Activated CD4-positive, alpha-beta T cell treated with anti-CD3 and anti-CD28 coated beads, Interleukin-2, amount 10 ng/mL, durations not matched to agents 24 days and 14 days (primary cell): ENCODE measurements around the gene SLC22A13. TPM values are rescaled to one million over a fixed set of nuclear protein-coding genes. Genes with fewer than 3 reads are reported as not detected.
"Not testable (repeated sequence)": the region's sequence is repeated elsewhere in the genome, so short reads cannot be mapped to it uniquely, and the experiment has no call there.

Experiments used
- DNase-seq: peaks from one replicate; pipeline ENCODE4 v3.0.0; 2022
- H3K27ac Mint-ChIP-seq: one replicate; pipeline ENCODE4 v1.8.0; 2022; ENCODE audit warnings: mild to moderate bottlenecking, mixed read lengths
- H3K27me3 Mint-ChIP-seq: one replicate; pipeline ENCODE4 v1.8.0; 2022; ENCODE audit warnings: mixed read lengths
- H3K36me3 Mint-ChIP-seq: one replicate; pipeline ENCODE4 v1.8.0; 2022; ENCODE audit warnings: low read depth, mild to moderate bottlenecking, mixed read lengths
- H3K4me1 Mint-ChIP-seq: one replicate; pipeline ENCODE4 v1.8.0; 2021; ENCODE audit warnings: mixed read lengths
- H3K4me3 Mint-ChIP-seq: one replicate; pipeline ENCODE4 v1.8.0; 2022; ENCODE audit warnings: mild to moderate bottlenecking, moderate library complexity, mixed read lengths
- H3K9me3 Mint-ChIP-seq: one replicate; pipeline ENCODE4 v1.8.0; 2021; ENCODE audit warnings: mixed read lengths
- intact Hi-C: fragments of 100-400 bp; cut with micrococcal nuclease; formaldehyde crosslinking; loops from one replicate; pipeline ENCODE4 v1.15.1; 2023
- total RNA-seq: library from RNA; stranded (reverse); gene quantifications from 2 replicates; pipeline ENCODE4 v1.2.3, GENCODE V29; 2022

Gene SLC22A13
- total RNA-seq, 1 donor from 2014 or later = 0.54 TPM

- peaks cover 10% of the 10 kb centered on the region for H3K4me1 Mint-ChIP-seq
Observed at GRCh38 chr3:38271553-38271952, 5.9 kb downstream of the SLC22A13 start.

DNA sequence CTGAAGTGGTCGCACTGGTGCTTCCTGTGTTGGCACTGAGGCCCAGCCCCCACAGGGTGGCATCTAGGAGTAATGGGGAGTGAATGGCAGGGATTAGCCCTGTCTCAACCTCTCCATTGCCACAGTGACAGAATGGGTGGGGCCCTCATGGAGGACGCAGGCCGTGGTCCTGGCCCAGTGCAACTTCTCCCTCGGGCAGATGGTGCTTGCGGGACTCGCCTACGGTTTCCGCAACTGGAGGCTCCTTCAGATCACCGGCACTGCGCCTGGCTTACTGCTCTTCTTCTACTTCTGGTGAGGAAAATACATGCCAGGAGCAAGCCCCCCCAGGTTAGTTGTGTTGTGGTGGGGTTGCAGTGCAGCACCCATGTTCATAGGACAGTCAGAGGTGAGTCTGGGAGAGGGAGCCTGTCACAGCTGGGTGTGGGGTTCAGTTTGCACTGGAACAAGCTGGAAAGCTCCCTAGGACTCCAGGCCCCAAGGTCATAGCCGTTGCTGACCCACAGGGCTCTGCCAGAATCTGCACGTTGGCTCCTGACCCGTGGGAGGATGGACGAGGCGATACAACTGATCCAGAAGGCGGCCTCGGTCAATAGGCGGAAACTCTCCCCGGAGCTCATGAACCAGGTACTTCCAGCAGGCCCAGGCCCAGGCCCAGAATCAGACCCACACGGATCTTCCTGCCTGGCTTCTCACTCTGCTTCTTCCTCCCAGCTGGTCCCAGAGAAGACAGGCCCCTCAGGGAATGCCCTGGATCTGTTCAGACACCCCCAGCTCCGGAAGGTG, 9.4 kb downstream of the SLC22A13 start:
- Mint-ChIP-seq H3K36me3 (no peaks in the 10 kb centered on the region), H3K27ac (no peak overlapping the region), H3K9me3 (peaks cover 4% of the 10 kb centered on the region), H3K27me3 (no peaks in the 10 kb centered on the region), H3K4me1 (no peaks in the 10 kb centered on the region), H3K4me3 (no peak overlapping the region)
- DNase-seq = no peak
- intact Hi-C loops = no loop called here

More at GRCh38 chr3:38271553-38271952, 5.9 kb downstream of the SLC22A13 start:
- no peak for DNase-seq
- H3K9me3 Mint-ChIP-seq = peaks cover 4% of the 10 kb centered on the region
- intact Hi-C loops = no loop called here
- H3K27ac Mint-ChIP-seq = no peak overlapping the region
- peaks cover 2% of the 10 kb centered on the region for H3K36me3 Mint-ChIP-seq
- no peak overlapping the region for H3K4me3 Mint-ChIP-seq
- no peaks in the 10 kb centered on the region for H3K27me3 Mint-ChIP-seq

GRCh38 chr3:38275658-38276057, 10.0 kb downstream of the SLC22A13 start:
- Mint-ChIP-seq H3K4me1 (no peaks in the 10 kb centered on the region), H3K36me3 (no peaks in the 10 kb centered on the region), H3K27ac (no peak overlapping the region), H3K4me3 (no peak overlapping the region), H3K27me3 (no peaks in the 10 kb centered on the region), H3K9me3 (peaks cover 4% of the 10 kb centered on the region)
- intact Hi-C loops = no loop called here
- DNase-seq = no peak

GRCh38 chr3:38276081-38276916, 10.7 kb downstream of the SLC22A13 start:
- Mint-ChIP-seq H3K4me1 (no peaks in the 10 kb centered on the region), H3K4me3 (no peak overlapping the region), H3K36me3 (no peaks in the 10 kb centered on the region), H3K27me3 (no peaks in the 10 kb centered on the region), H3K9me3 (peaks cover 4% of the 10 kb centered on the region), H3K27ac (no peak overlapping the region)
- intact Hi-C loops = no loop called here
- DNase-seq = no peak

- no peak overlapping the region for H3K27ac Mint-ChIP-seq
- no peaks in the 10 kb centered on the region for H3K4me1 Mint-ChIP-seq
- peaks cover 4% of the 10 kb centered on the region for H3K9me3 Mint-ChIP-seq
- DNase-seq = no peak
- no peaks in the 10 kb centered on the region for H3K27me3 Mint-ChIP-seq
- H3K4me3 Mint-ChIP-seq = no peak overlapping the region
- intact Hi-C loops = no loop called here
- no peaks in the 10 kb centered on the region for H3K36me3 Mint-ChIP-seq
Observed at GRCh38 chr3:38276917-38277630, 11.5 kb downstream of the SLC22A13 start.

DNA sequence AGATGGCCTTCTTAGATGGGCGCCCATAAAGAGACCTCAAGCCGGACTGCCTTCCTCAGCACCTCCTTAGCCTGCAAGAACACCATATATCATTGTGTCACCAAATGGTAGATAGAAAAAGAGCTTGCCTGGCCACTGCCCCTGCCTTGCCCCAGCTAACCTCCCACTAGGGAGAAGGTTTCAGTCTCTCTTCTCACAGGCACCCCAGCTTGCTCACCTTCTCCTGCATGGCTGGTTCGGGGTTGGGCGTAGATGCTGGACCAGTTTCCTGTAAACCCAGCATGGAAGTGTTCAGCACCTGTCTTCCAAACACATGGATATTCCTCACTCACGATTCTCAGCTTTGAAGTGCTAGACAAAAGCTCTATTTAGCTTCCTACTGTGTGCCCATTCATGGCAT, 13.2 kb downstream of the SLC22A13 start:
- no peaks in the 10 kb centered on the region for H3K4me1 Mint-ChIP-seq
- no peaks in the 10 kb centered on the region for H3K27me3 Mint-ChIP-seq
- no peak overlapping the region for H3K27ac Mint-ChIP-seq
- H3K9me3 Mint-ChIP-seq = no peaks in the 10 kb centered on the region
- intact Hi-C loops = no loop called here
- H3K4me3 Mint-ChIP-seq = no peak overlapping the region
- H3K36me3 Mint-ChIP-seq = no peaks in the 10 kb centered on the region
- no peak for DNase-seq

DNA sequence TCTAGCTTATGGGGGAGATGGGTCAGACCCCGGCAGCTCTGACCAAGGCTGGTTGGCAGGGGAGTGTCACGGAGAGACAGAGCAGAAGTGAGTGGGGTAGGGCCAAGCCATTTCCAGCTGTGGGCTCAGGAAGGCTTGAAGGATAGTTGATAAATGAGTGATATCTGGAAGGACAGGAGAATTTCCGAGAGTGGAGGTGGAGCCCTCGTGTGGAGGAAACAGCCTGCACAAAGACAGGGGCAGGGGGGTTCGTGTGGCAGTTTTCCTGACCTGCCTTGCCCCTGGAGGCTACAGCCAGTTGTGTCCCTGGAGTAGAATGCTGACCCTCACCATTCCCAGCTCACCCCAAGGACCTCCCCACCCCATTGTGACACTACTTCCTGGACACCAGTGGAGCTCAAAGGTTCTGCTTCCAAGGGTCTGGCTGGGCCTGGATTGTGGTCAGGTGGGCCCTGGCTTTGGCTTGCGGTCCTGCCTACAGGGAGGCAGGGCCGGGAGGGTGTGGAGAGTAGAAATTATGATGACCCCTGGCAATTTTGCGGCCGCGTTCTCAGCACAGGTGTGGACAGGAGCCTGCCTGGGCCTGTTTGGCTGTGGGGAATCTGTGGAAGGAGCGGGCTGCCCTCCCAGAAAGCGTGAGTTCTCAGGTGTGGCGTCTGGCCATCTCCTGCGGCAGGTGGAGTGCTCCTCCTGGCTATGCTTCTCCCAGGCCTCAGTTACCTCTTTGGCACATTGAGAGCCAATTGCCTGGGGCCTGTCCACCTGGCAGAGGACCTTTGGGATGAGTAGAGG, 16.5 kb downstream of the SLC22A13 start, which contains the start of gene SLC22A14:
Gene SLC22A14, plus strand, starts transcription at position 400 of the 792 bp plus-strand sequence. CDS start 23,733 bp downstream, outside the sequence.
- H3K36me3 Mint-ChIP-seq = no peaks in the 10 kb centered on the region
- no peaks in the 10 kb centered on the region for H3K9me3 Mint-ChIP-seq
- no peak within 1 kb of the TSS for H3K4me3 Mint-ChIP-seq
- intact Hi-C loops = no loop called here
- no peak within 1 kb of the TSS for H3K27ac Mint-ChIP-seq
- no peaks in the 10 kb centered on the region for H3K4me1 Mint-ChIP-seq
- no peaks in the 10 kb centered on the region for H3K27me3 Mint-ChIP-seq
- DNase-seq = no peak

DNA sequence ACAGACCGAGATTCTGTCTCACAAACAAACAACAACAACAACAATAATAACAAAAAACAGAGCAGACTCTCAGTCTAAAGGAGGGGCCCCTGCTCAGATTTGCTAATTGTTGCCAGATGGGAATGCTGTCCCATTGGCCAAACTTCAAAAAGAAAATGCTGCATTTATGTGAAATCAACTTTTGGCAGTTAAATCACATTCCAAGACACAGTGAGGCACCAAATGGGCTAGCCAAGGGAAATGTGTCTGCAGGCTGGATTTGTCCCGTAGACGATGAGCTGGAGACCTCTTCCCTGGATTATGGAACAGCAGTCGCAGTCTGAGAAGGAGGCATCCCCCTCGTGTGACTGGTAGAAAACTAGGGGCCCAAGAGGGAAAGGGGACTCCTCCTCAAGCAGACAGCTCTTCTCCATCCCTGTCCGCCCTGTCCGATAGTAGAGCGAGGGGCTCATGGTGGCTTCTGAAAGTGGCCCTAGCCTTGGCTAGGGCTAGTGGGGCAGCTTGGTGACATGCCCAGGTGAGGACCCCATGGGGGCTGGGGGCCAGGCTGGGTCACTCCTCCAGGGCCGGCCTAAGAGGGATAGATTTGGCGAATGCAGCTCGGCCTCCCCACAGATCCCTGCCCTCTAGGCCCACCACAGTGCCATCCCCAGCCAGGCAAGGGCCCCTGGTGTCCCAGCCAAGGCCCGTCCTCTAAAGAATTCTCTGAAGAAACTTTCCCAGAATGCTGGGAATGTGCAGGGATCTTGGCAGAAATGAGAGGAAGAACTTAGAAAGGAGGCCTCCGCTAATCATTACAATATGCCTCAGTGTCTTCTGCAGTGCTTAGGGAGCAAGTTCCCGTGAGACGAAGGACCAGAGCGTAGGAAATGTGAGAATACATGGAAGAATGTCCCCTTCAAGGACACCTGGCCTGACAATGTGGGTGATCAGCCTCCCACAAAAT, 18.5 kb downstream of the SLC22A13 start:
- intact Hi-C loops = no loop called here

DNA sequence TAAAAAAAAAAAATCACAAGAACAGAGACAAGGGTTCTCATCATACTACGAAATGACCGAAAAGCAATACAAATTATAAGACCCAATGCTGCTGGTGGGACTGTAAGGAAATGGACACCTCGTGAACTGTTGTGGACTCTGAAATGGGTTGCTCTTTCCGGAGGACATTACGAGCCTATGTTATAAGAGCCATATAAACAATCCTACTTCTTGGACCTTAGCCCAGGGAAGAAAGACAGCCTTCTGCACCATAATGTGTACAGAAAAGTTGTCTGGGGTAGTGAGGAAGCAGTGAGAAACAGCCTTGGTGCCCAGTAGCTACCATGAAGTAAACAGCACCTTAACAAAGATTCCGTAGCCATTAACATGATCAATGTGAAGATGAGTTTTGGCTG, 19.1 kb downstream of the SLC22A13 start:
- Mint-ChIP-seq H3K36me3 (no peaks in the 10 kb centered on the region), H3K27ac (no peak overlapping the region), H3K4me1 (no peaks in the 10 kb centered on the region), H3K9me3 (peaks cover 4% of the 10 kb centered on the region), H3K27me3 (no peaks in the 10 kb centered on the region), H3K4me3 (no peak overlapping the region)
- intact Hi-C loops = no loop called here
- no peak for DNase-seq

More for the DNA sequence above, 18.5 kb downstream of the SLC22A13 start:
- peaks cover 2% of the 10 kb centered on the region for H3K9me3 Mint-ChIP-seq
- no peak for DNase-seq
- H3K27ac Mint-ChIP-seq = no peak overlapping the region
- H3K4me1 Mint-ChIP-seq = no peaks in the 10 kb centered on the region
- H3K27me3 Mint-ChIP-seq = no peaks in the 10 kb centered on the region
- no peaks in the 10 kb centered on the region for H3K36me3 Mint-ChIP-seq
- no peak overlapping the region for H3K4me3 Mint-ChIP-seq

DNA sequence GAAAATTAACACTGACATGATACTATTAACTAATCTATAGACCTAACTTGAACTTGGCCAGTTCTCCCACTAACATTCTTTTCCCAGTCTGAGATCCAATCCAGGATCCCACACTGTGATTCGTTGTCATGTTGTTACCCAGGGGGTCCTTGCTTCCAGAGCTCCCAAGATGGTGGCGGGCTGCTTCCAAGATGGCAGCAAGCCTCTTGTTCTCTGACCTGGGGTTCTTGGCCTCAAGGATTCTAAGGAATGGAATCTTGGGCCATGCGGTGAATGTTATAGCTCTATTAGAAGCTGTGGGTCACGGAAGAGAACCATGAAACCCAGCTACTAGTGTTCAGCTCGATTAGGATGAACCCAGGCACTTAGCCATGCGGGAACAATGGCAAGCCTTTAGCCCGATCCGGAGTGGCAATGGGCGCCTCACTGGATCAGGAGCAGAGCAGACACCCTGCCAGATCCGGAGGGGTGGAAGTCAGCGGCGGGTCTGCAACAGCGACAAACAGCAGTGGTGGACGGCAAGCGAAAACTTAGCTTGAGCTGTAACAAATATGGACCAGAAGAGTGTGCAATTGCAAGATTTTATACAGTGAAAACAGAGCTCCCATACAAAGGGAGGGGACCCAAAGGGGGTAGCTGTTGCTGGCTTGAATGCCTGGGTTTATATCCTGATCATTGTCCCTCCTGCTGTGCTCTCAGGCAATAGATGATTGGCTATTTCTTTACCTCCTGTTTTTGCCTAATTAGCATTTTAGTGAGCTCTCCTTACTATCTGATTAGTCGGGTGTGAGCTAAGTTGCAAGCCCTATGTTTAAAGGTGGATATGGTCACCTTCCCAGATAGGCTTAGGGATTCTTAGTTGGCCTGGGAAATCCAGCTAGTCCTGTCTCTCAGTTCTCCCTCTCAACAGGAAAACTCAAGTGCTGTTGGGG, 23.9 kb downstream of the SLC22A13 start:
- H3K27me3 Mint-ChIP-seq, DNase-seq, H3K9me3 Mint-ChIP-seq, intact Hi-C loops, H3K36me3 Mint-ChIP-seq, H3K4me1 Mint-ChIP-seq, H3K4me3 Mint-ChIP-seq: not testable (repeated sequence)
- peak overlapping the region; percentile 36 for H3K27ac Mint-ChIP-seq

DNA sequence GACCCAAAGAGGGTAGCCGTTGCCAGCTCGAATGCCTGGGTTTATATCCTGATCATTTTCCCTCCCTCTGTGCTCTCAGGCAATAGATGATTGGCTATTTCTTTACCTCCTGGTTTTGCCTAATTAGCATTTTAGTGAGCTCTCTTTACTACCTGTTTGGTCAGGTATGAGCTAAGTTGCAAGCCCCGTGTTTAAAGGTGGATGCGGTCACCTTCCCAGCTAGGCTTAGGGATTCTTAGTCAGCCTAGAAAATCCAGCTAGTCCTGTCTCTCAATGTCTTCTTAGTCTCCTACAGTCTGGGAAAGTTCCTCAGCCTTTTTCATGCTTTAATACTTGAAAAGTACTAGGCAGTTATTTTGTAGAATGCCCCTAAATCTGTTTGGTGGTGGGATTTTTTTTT, 31.4 kb downstream of the SLC22A13 start:
- H3K27ac Mint-ChIP-seq, H3K9me3 Mint-ChIP-seq, H3K36me3 Mint-ChIP-seq, intact Hi-C loops, H3K4me1 Mint-ChIP-seq, H3K4me3 Mint-ChIP-seq, DNase-seq: not testable (repeated sequence)
- peaks cover 18% of the 10 kb centered on the region for H3K27me3 Mint-ChIP-seq

DNA sequence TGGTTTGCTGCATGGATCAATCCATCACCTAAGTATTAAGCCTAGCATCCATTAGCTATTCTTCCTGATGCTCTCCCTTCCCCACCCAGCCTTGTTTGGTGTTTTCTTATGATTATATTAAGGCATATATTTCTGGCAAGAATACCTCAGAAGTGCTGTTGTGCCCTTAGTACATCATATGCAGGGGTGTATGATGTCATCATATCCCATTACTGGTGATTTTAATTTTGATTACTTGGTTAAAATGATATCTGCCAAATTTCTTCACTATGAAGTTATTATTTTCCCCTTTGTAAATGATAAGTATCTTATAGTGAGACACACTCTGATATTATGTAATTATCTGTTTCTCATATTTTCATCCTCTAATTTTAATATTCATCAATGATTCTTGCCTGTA, 31.9 kb downstream of the SLC22A13 start:
- H3K27me3 Mint-ChIP-seq = peaks cover 18% of the 10 kb centered on the region
- no peaks in the 10 kb centered on the region for H3K4me1 Mint-ChIP-seq

More for the DNA sequence above, 31.9 kb downstream of the SLC22A13 start:
- no peak for DNase-seq
- no peak overlapping the region for H3K27ac Mint-ChIP-seq
- H3K9me3 Mint-ChIP-seq = no peaks in the 10 kb centered on the region
- intact Hi-C loops = no loop called here
- no peak overlapping the region for H3K4me3 Mint-ChIP-seq
- H3K36me3 Mint-ChIP-seq = no peaks in the 10 kb centered on the region
